ENCODE data around the gene KCNS1.

GRCh38 chr20:45121388-45121787 is 20.5 kb upstream of the KCNS1 start:
- TF ChIP-seq YY1 (IDR thresholded peaks at IDR 0.05; ENCODE audit: low read depth, low read length) (no peak), RAD21 (IDR thresholded peaks at IDR 0.05 in 1 of 2, conservative IDR thresholded peaks at IDR 0.05 in 1 of 2; ENCODE audit: low read depth in 2 of 2, low read length in 2 of 2) (no peak), ZNF274 (IDR thresholded peaks at IDR 0.05; ENCODE audit: borderline replicate concordance, extremely low read depth, low read length) (no peak), POLR2AphosphoS5 (IDR thresholded peaks at IDR 0.05; ENCODE audit: low read depth, low read length) (no peak), SIN3A (conservative IDR thresholded peaks at IDR 0.05 in 1 of 2, IDR thresholded peaks at IDR 0.05 in 1 of 2; ENCODE audit: low read depth in 1 of 2, low read length in 2 of 2) (no peak)
- TF ChIP-seq, protein P1, sequence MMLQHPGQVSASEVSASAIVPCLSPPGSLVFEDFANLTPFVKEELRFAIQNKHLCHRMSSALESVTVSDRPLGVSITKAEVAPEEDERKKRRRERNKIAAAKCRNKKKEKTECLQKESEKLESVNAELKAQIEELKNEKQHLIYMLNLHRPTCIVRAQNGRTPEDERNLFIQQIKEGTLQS (IDR thresholded peaks at IDR 0.05; ENCODE audit: insufficient read depth, low read depth, low read length) = no peak
